ENCODE results near the gene PIK3C2B. TPM values are rescaled to one million over a fixed set of nuclear protein-coding genes. Genes with fewer than 3 reads are reported as not detected.
A peak's percentile ranks its signal among the peaks of the same experiment; 100 is the strongest.

PIK3C2B gene
- total RNA-seq, 1 donor from 2014 or later: 146 TPM

DNA sequence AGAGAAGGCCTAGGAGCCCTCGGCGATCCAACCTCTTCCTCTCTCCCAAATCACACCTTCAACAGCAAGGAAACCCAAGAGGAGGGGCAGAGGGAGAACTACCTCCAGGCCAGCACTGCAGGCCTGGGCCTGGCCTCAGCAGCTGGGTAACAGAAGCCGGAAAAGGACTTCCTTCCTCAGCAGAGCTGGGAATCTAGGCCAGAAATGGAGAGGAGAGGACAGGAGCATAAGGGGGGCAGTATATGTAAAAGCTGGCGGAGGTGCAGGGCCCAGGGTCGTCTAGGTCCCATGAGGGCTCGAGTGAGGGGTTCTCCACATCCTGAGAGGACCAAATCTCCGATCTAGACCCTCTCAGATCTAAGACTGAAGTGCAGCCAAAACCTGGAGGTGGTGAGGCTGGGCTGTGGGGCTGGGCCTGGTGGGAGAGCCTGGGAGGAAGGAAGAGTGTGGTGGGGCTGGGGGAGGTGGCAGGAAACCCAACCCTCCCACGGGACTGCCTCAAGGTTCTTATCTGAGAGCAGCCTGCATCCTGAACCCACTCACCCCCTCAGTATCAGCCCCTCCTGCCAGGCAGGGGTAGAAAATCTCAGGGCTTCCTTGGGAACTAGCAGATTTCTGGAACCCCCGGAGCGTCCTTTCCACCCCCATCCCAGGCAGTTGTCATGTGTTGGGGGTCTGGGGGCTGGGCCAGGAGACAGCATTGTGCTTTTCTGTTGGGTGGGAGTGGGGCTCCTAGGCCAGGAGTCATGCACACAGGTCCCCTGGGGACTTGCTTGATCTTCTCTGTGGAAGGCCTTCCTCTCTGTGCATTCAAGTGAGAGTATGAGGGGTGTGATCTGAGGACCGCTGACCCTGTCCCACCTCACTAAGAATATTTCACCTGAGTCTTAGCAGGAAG is 33.0 kb downstream of the PIK3C2B start:
- no peak for DNase-seq (ENCODE audit: low spot score)

DNA sequence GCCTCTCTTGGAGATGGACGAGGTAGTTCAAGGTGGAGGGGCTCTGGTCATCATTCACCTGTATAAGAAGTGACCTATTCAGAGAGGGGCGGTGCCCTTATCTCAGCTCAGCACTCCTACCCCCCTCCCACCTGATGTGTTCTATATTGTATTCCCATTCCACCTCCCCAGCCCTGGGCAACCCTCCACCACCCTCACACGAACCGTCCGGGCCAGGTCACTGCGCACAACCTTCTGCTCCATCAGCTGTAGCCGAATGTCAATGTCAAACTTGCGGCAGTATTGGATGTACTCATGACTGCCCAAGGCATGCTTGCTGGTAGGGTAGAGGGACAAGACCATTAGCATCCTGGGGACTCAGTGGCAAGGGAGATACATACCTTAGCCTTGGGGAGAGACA is 34.3 kb downstream of the PIK3C2B start:
- no peak for DNase-seq (ENCODE audit: low spot score)

DNA sequence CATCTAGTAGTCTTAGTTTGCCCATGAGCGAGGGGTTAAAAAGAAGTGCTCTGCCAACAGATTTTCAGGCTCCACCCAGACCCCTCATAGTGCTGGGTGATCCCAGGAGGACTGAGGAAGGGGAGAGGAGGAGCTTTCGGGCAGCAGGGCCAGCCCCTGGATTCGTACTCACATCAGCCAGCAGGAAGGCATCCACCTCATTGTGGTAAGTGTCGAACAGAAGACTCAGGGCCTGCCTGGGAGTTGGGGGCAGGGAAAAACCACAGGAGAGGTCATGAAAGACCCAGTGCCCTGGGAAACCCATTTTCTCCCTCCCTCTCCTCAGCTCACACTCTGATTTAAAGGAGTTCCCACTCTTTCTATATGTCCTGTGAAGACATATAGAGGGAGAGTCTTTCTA is 34.9 kb downstream of the PIK3C2B start:
- no peak for DNase-seq (ENCODE audit: low spot score)

- DNase-seq (ENCODE audit: low spot score): no peak
Measured at GRCh38 chr1:204457666-204458065, 36.9 kb downstream of the PIK3C2B start.

DNA sequence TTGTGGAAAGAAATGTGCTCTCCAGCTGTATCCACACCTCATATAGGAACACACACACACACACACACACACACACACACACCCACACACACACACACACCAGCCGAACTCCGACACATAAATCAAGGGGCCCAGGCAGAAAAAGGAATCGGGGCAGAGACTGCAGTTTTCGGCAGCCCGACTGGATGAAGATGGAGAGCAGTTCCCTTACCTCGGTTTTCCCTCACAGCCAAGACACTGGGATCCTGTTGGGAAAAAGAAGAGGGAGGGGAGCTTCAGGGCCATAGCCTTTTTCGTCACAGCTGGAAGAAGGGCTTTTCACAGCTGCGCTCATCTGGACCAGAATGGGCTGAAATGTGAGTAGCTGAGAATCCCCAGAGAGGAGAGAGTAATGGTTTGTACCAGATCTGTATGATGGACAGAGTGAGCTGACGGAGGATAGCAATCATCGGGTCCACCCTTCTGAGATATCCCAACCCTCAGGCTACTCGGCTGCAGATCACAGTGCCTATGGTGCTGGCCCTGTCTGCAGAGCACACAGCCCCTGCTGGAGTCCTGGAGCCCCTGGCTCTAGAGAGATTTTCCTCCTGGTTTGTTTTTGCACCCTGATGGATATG is 37.7 kb downstream of the PIK3C2B start:
- DNase-seq (ENCODE audit: low spot score): no peak

DNA sequence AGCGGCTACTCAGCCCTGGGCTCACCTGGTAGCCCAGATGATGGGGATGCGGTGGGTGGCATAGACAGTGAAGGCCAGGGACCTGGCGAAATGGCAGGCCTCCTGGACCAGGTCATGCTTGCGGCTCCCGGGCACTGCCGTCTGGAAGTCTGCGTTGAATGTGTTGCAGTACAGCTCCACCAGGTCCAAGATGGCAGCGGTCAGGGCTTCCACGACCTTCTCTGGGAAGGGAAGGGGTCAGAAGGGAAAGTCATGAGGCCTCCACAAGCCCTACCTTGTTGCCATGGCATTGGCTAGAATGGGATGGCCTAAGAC is 38.8 kb downstream of the PIK3C2B start:
- no peak for DNase-seq (ENCODE audit: low spot score)

DNA sequence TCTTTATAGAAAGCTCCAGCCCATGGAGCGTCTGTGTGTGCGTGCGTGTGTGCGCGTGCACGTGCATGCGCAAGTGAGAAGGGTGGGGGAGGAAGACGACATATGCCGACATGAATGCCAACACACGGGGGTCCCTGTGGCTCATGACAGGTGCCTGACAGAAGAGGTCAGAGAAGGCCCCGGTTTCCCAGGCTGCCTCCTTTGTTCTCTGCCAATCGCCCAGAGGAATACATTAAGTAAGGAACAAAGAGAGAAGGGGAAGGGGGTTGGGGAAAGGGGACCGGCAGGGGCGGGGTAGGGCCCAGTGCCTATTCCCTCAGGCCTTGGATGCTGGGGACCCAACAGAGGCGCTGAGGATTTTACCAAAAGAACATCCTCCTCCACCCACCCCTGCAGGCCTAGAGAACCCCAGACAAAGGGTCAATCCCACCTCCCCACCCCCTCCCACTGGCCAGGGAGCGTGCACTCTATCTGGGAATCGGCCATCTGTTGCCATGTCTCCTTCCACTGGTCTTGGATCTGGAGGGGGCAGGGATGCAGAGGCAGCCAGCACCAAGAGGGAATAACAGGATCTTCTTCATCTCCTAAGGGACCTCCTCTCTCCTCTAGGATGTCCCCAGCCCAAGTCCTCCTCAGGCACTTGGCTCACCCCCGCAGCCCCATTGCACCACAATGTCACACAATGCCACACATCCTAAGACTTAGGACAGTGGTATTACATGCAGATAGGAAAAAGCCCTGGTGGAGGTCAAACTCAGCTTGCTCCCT is 39.4 kb downstream of the PIK3C2B start:
- DNase-seq (ENCODE audit: low spot score): no peak

DNA sequence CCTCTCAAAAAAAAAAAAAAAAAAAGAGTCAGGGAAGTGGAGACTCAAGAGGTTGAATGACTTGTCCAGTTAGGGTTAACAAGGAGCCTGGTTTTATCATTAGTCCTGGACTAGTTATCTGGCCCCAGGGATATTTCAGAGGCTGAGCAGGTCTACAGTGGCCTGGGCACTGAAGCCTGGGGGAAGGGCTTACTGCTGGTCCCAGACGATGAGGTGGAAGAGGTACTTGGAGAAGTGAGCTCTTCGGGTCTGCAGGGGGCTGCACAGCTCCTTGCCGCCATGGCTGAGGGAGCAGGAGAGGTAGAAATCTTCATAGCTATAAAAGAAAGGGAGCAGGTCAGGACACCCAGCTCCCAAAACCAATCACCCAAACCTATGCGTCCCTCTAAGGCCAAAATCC is 40.1 kb downstream of the PIK3C2B start:
- DNase-seq (ENCODE audit: low spot score): no peak

DNA sequence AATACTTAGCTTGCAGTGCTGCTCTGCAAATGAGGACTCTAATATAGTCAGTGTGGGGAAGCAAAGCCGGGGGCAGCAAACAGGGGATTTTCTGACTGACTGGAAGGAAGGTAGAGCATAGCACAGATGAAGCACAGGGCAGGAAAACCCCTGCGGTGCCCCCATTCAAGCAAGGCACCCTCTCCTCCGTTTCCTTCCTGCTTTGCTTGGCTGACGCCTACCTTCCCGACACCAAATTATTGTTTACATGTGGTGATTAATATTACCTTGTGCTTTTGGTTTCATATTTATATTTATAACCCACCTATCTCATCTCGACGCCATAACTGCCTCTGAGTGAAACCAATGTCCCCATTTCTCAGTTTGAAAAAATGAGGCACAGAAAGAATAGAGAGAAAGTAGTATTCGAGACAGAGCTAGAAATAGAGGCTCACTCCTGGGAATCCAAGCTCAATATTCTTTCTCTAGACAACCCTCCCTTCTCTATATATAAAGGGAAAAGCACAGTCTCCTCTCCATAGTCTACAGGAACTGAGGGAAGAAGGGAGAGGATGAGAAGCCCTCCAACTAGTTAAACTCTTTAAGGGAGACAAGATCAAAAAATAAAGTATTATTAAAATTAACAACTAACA is 41.3 kb downstream of the PIK3C2B start:
- DNase-seq (ENCODE audit: low spot score): no peak

GRCh38 chr1:204451352-204452124 is 43.1 kb downstream of the PIK3C2B start:
- no peak for DNase-seq (ENCODE audit: low spot score)

GRCh38 chr1:204450461-204451257 is 43.9 kb downstream of the PIK3C2B start:
- peak; percentile 88 for DNase-seq (ENCODE audit: low spot score)

GRCh38 chr1:204449678-204450280 is 44.8 kb downstream of the PIK3C2B start:
- DNase-seq (ENCODE audit: low spot score): no peak

GRCh38 chr1:204448991-204449677 is 45.5 kb downstream of the PIK3C2B start:
- no peak for DNase-seq (ENCODE audit: low spot score)

GRCh38 chr1:204448344-204448964 is 46.2 kb downstream of the PIK3C2B start:
- DNase-seq (ENCODE audit: low spot score): peak; percentile 69

DNA sequence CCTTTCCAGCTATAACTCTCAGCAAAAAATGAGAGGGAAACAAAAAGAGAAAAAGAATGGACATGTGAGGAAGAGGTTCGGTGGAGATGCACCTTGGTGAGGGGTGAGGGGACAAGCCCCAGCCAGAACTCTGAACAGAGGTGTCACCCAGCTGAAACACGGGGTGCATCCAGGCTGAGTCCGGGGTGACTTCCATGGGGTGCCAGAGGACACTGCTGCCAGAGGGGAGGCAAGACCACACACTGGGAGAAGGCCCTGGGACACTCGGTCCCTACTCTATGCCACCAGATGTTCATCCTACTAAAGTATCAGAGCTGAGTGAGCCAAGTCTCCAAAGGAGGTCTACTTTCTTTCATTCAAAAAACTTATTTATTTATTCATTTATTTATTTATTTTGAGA is 46.9 kb downstream of the PIK3C2B start:
- DNase-seq (ENCODE audit: low spot score): no peak

GRCh38 chr1:204447190-204447589 is 47.4 kb downstream of the PIK3C2B start:
- no peak for DNase-seq (ENCODE audit: low spot score)

GRCh38 chr1:204446413-204447111 is 48.0 kb downstream of the PIK3C2B start:
- peak; percentile 77 for DNase-seq (ENCODE audit: low spot score)

DNA sequence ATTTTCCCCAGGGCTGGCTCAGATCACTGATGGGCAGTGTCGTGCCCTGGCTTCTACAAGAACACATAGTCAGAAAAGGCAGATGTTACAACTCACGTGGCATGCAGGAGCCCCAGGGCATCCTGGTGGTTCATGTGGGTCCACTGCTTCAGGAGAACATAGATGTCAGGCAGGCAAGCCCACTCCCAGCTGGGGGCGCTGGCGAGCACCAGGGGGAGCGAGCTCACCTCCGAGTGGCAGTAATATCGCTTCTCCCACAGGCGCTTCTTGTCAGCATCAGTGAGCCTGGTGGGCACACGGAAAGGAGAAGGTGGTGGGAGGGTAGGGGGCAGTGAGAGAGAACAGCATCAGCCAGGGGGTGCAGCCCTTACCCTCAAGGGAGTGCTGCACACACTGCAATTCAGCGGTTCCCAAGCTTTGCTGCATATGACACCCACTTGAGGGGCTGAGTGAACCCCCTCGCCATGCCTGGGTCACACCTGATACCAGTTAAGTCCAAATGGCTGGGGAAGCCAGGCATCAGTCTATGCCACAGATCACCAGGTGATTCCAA is 48.7 kb downstream of the PIK3C2B start:
- DNase-seq (ENCODE audit: low spot score): no peak
